DMS79 treated with DMSO at 0.1 percent for 48 hours (cell line): Measurements from ENCODE around the gene NCOA7.
A peak's percentile ranks its signal among the peaks of the same experiment; 100 is the strongest.
"Not testable (repeated sequence)": the region's sequence is repeated elsewhere in the genome, so short reads cannot be mapped to it uniquely, and the experiment has no call there.

Experiments used
- DNase-seq: peaks from one replicate; lab custom pipeline; 2025; lab: John Stamatoyannopoulos, UW

Gene NCOA7

DNA sequence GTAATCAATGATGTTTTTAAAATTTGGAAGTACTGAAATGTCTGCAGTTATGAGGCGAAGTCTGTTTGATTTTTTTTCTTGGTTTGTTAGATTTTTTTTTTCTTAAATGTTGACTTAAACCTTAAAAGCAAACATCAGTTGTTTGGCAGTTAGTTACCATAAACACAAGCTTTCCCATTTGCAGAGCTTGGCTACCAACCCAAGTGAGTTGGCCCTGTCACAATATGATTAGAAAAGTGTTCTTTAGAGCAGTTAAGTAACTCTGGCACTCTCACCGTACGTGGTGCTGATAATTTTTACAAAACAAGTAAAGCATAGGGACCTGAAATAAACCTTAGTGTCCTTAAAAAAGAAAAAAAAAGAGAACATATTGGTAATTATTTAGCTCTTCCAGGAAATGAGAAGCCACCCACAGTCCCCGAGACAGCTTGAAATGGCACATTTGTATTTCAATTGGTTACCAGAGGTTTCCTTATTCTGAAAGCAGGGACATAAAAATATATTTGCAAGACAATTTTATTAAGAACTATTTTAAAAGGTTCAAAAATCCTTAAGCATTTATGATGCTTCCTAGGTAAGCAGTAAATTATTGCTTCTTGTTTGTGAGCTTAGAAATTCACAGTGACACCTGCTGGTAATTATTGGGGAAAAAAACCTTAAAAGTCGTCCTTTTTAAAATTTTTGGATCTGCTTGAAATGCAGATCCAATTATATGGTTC lies 37.4 kb upstream of the NCOA7 start:
- peak; percentile 18 for DNase-seq

- no peak for DNase-seq
Observed at GRCh38 chr6:125753937-125754259, 36.9 kb upstream of the NCOA7 start.

DNA sequence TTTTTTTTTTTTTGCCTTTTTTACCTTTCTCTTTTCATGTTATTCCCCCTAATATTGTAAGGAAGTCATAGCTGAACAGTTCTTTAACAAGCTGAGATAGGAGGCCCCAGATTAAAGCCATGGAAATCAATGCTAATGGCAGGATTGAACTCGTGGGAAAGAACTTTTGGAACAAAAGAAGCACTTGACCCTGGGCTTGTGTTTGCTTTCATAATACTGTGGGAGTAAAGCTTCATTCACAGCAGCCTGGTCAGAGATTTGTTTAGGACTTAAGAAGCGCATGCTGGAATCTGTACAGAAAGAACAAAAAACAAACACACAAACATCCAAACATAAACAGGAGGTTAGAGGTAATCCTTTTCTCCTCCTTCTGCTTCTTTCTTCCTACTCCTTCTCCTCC lies 36.2 kb upstream of the NCOA7 start:
- DNase-seq = no peak

GRCh38 chr6:125759184-125759902 lies 31.4 kb upstream of the NCOA7 start:
- DNase-seq = no peak

DNA sequence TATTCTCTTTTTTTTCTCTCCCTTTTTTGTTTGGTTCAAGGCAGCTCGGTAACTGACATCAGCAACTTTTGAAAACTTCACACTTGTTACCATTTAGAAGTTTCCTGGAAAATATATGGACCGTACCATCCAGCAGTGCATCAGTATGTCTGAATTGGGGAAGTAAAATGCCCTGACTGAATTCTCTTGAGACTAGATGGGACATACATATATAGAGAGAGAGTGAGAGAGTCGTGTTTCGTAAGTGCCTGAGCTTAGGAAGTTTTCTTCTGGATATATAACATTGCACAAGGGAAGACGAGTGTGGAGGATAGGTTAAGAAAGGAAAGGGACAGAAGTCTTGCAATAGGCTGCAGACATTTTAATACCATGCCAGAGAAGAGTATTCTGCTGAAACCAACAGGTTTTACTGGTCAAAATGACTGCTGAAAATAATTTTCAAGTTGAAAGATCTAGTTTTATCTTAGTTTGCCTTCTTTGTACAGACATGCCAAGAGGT lies 30.8 kb upstream of the NCOA7 start:
- no peak for DNase-seq

DNA sequence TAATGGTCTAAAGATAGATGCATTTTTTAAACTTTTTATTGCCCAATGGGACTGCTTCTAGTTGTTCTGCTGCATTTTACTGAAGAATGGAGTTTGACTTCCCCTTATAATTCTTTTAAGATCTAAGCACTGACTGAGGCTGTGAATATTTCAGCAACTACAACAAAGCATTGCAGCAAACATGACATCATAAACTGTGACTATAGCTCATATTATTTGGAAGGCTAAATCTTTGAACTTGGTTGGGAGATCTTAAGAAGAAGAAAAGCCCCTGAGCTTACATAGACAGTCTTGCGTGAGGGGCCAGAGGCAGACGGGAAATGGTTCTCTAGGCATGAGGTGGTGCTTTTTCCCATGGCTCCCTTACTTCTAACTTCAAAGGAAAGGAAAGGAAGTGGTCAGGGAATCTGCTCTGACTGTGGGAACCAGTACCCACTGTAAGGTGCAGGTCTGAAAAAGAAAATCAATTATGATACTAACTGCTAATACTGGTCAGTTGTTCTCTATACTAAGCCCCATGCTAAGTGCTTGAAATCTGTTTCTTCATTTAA lies 26.6 kb upstream of the NCOA7 start:
- DNase-seq = no peak

- no peak for DNase-seq
Observed at GRCh38 chr6:125765944-125766343, 24.8 kb upstream of the NCOA7 start.

DNA sequence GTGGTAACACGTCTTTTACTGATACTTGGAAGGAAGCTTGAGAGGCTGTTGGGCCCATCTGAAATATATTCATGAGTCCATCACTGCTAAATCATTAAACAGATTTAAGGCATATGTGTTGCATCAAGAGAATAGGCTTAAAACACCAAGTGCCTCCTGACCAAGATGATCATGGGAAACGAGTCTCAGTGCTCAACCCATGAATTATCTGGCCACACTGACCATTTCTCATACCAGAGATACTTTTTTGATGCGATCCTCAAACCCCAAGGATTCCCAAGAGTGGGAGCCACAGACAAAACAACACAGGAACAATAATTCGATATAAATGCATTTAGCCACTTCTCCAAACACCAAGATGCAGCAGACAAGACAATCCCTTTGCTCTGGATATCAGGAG lies 24.1 kb upstream of the NCOA7 start:
- no peak for DNase-seq

DNA sequence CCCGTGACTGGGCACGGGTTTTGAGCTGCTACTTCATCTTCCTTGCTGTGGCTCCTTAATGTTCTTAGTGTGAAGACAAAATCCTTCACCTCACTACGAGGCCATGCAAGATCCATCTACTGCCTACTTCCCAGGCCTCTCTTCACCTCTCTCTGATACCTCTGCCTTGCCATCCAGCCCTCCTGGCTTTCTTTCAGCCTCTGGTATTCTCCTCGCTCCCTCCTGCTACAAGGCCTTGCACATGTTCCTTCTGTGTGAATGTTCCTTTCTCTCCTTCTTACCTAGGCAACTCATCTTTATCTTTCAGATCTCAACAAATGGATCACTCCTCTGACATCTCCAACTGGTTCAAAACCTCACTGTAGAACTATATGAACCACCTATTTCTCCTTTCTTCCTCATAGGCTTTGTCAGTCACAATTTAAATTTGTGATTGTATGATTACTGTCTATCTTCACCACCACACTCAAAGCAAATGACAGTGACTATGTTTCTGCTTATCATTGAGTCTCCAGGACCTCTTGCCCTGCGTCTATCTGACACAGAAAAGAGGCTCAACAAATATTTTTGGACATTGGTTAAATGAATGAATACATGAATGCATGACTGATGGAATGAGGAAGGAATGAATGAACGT lies 21.5 kb upstream of the NCOA7 start:
- no peak for DNase-seq

GRCh38 chr6:125773387-125774341 lies 17.1 kb upstream of the NCOA7 start:
- no peak for DNase-seq

DNA sequence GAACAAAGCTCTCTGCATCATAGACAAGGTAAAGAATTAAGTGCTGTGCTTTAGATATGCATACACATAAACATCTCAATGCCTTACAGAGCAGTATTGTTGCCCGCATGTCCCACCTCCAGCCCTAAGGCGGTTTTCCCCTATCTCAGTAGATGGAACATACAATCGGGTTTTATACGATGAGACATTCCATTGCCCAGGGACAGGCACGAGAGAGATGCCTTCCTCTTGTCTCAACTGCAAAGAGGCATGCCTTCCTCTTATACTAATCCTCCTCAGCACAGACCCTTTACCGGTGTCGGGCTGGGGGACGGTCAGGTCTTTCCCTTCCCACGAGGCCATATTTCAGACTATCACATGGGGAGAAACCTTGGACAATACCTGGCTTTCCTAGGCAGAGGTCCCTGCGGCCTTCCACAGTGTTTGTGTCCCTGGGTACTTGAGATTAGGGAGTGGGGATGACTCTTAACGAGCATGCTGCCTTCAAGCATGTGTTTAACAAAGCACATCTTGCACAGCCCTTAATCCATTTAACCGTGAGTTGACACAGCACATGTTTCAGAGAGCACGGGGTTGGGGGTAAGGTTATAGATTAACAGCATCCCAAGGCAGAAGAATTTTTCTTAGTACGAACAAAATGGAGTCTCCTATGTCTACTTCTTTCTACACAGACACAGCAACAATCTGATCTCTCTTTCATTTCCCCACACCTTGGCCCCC lies 14.5 kb upstream of the NCOA7 start:
- DNase-seq = not testable (repeated sequence)

DNA sequence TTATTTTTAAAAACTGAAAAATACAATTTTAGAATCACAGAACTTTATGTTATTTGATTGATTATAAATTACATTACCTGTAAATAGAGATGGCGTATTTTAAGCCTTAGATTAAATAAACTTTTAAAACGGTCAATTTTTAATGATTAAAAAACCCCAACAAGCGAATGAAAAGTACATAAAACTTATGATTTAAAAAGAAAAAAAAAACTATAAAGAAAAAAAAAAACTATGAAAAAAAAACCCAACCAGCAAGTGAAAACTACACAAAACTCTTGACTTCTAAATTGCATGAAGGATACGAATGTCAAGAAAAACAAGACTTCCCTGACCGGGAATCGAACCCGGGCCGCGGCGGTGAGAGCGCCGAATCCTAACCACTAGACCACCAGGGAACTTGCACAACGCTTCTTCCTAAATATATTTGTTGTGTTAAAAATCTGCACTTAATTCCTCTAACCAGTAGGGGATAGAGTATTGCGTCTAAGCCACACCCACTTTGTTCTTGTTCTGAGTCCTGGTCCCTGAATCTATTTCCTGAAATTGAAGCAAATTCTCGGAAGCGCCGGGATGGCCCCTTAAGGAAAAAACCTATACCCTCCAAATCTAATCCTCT lies 10.7 kb upstream of the NCOA7 start:
- DNase-seq = peak; percentile 98

GRCh38 chr6:125780540-125781313 lies 10.0 kb upstream of the NCOA7 start:
- DNase-seq = peak; percentile 88

GRCh38 chr6:125781314-125781868 lies 9.4 kb upstream of the NCOA7 start:
- DNase-seq = peak; percentile 88

- DNase-seq = no peak
Observed at GRCh38 chr6:125784365-125784764, 6.4 kb upstream of the NCOA7 start.

- no peak for DNase-seq
Observed at GRCh38 chr6:125787791-125788190, 3.0 kb upstream of the NCOA7 start.

DNA sequence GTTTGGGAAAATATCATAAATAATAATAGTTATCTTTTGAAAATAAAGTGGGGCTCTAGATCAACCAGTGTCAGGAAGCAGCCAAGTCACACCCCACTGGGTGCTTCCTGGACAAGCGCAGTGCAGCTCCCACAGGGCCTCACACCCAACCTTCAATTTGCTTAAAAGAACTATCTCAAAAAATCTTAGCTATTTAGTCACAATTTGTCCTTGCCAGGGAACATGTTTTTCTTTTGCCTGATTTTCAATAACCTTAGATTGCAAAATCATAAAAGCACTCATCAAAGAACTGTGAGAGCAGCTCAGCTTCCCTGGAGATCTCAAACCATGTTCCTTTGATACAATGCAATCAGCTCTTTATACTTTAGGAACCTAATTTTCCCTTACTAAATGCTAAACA lies 1.6 kb upstream of the NCOA7 start:
- no peak for DNase-seq

DNA sequence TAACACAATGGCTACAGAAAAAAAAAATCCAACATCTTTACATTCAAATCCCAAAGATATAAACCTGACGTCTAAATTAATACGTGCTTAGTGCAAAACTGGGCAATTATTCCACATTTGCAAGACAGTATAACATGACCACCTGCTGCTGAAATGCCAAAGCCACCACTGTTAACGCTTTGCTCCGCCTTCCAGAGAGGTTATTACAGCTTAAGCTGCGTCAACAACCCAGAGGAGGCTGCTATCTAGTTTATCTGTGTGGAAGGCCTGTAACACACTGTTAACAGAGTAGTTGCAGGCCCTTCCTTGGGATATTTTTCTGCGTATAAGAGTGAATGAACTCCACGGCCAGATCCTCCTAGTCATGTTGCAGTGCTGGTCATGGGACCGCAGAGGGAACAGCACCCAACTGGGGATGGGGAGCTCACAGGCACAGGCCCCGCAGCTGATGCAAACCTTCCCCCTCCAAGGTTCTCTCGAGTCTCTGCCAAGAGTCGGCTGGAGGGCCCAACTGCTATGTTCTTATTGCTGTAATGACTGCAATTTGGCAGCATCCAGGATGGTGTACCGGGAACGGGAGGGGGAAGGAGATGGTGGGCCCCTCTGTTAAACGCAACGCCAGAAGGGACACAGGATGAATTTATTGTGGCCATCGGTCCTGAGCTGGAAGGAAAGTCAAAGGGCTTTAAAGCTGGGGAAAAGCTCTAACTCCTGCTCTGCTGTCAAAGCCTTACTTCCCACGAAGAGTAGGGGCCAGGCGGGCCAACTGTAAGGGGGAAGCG lies 993 bp upstream of the NCOA7 start:
- DNase-seq = peak; percentile 80
